Fibroblast of skin of left quadriceps (primary cell): Measurements from ENCODE around the gene FYTTD1.

Experiments
- DNase-seq, 2 experiments: peaks; one replicate each; pipeline ENCODE4 v3.0.0-alpha.2; 2013; ENCODE audit warnings: low read depth in 2 of 2

Gene FYTTD1

GRCh38 chr3:197737749-197738462 is 11.8 kb upstream of the FYTTD1 start:
- DNase-seq = no peak

GRCh38 chr3:197742787-197743186 is 6.9 kb upstream of the FYTTD1 start:
- DNase-seq = no peak

GRCh38 chr3:197746209-197746608 is 3.5 kb upstream of the FYTTD1 start:
- no peak for DNase-seq

- no peak for DNase-seq
Measured at GRCh38 chr3:197746801-197747237, 2.9 kb upstream of the FYTTD1 start.

- peak; percentile 56 to 61 for DNase-seq
Measured at GRCh38 chr3:197748597-197749314, 927 bp upstream of the FYTTD1 start.

GRCh38 chr3:197749315-197749600 is 425 bp upstream of the FYTTD1 start:
- DNase-seq = no peak

GRCh38 chr3:197750396-197750831 is 731 bp downstream of the FYTTD1 start:
- DNase-seq = peak in 1 of 2 experiments; percentile 24

- DNase-seq = no peak
Measured at GRCh38 chr3:197750858-197751737, 1.4 kb downstream of the FYTTD1 start.

GRCh38 chr3:197752107-197752506 is 2.4 kb downstream of the FYTTD1 start:
- DNase-seq = no peak

GRCh38 chr3:197753263-197753662 is 3.6 kb downstream of the FYTTD1 start:
- DNase-seq = no peak

- DNase-seq = no peak
Measured at GRCh38 chr3:197756704-197757103, 7.0 kb downstream of the FYTTD1 start.

- no peak for DNase-seq
Measured at GRCh38 chr3:197758512-197758911, 8.8 kb downstream of the FYTTD1 start.

GRCh38 chr3:197761784-197762183 is 12.1 kb downstream of the FYTTD1 start:
- DNase-seq = no peak

- DNase-seq = no peak
Measured at GRCh38 chr3:197775317-197775716, 25.6 kb downstream of the FYTTD1 start.

GRCh38 chr3:197782230-197782629 is 32.5 kb downstream of the FYTTD1 start:
- DNase-seq = no peak

- no peak for DNase-seq
Measured at GRCh38 chr3:197784019-197784585, 34.4 kb downstream of the FYTTD1 start.

GRCh38 chr3:197787412-197787811 is 37.7 kb downstream of the FYTTD1 start:
- no peak for DNase-seq

GRCh38 chr3:197789309-197789708 is 39.6 kb downstream of the FYTTD1 start:
- no peak for DNase-seq

- no peak for DNase-seq
Measured at GRCh38 chr3:197790033-197790432, 40.4 kb downstream of the FYTTD1 start.

- DNase-seq = peak; percentile 52 to 56
Measured at GRCh38 chr3:197791113-197791891, 41.6 kb downstream of the FYTTD1 start, which contains the start of gene LRCH3. Gene LRCH3, plus strand, starts transcription at chr3:197791254. Its CDS starts 25 bp downstream, at chr3:197791279.
